Trophoblast cell (in vitro differentiated cells and primary cell): ENCODE results near the gene SREBF2.
A peak's percentile ranks its signal among the peaks of the same experiment; 100 is the strongest.

Experiments
- DNase-seq, 2 donors: peaks; one replicate each; pipeline ENCODE4 v3.0.0-alpha.2; 2016
- H2AFZ ChIP-seq: 2 replicates; pipeline ENCODE4 v1.6.1; 2013; ENCODE audit warnings: low read length, moderate library complexity, mild to moderate bottlenecking; ENCODE audit not compliant: insufficient read depth, poor library complexity
- H2AK5ac ChIP-seq: 2 replicates; pipeline ENCODE4 v1.6.1; 2013; ENCODE audit warnings: mild to moderate bottlenecking, low read length
- H2BK120ac ChIP-seq: 2 replicates; pipeline ENCODE4 v1.6.1; 2013; ENCODE audit warnings: low read length, mild to moderate bottlenecking, moderate library complexity; ENCODE audit not compliant: insufficient read depth, poor library complexity
- H2BK12ac ChIP-seq: 2 replicates; pipeline ENCODE4 v1.6.1; 2013; ENCODE audit warnings: mild to moderate bottlenecking, low read length, moderate library complexity
- H2BK5ac ChIP-seq: 2 replicates; pipeline ENCODE4 v1.6.1; 2013; ENCODE audit warnings: low read length, low read depth, moderate library complexity, mild to moderate bottlenecking; ENCODE audit not compliant: poor library complexity
- H3K14ac ChIP-seq: 2 replicates; pipeline ENCODE4 v1.6.1; 2013; ENCODE audit warnings: mild to moderate bottlenecking, low read length
- H3K18ac ChIP-seq: 2 replicates; pipeline ENCODE4 v1.6.1; 2013; ENCODE audit warnings: mild to moderate bottlenecking, low read length
- H3K23ac ChIP-seq: 2 replicates; pipeline ENCODE4 v1.6.1; 2013; ENCODE audit warnings: low read length
- H3K27ac ChIP-seq: 2 replicates; pipeline ENCODE4 v1.5.1; 2013; ENCODE audit warnings: low read depth, mild to moderate bottlenecking, inconsistent platforms, low read length, moderate library complexity
- H3K27me3 ChIP-seq: 2 replicates; pipeline ENCODE4 v1.6.1; 2013; ENCODE audit warnings: inconsistent platforms, mild to moderate bottlenecking, low read length, moderate library complexity; ENCODE audit not compliant: insufficient read depth
- H3K36me3 ChIP-seq, 2 experiments: 1 replicate in 1 of 2; 2 replicates in 1 of 2; pipeline ENCODE4 v1.6.1; 2013; ENCODE audit warnings: low read length in 2 of 2, mild to moderate bottlenecking in 2 of 2, moderate library complexity in 1 of 2; ENCODE audit not compliant: insufficient read depth in 2 of 2, control insufficient read depth in 1 of 2
- H3K4ac ChIP-seq: 2 replicates; pipeline ENCODE4 v1.6.1; 2013; ENCODE audit warnings: low read depth, mild to moderate bottlenecking, low read length, moderate library complexity
- H3K4me1 ChIP-seq, 2 experiments: 1 replicate in 1 of 2; 2 replicates in 1 of 2; pipeline ENCODE4 v1.6.1; 2013; ENCODE audit warnings: low read length in 2 of 2, mild to moderate bottlenecking in 2 of 2, moderate library complexity in 1 of 2; ENCODE audit not compliant: insufficient read depth in 2 of 2, control insufficient read depth in 1 of 2
- H3K4me2 ChIP-seq: 2 replicates; pipeline ENCODE4 v1.6.1; 2013; ENCODE audit warnings: inconsistent platforms, mild to moderate bottlenecking, low read length, moderate library complexity
- H3K4me3 ChIP-seq: 2 replicates; pipeline ENCODE4 v1.5.1; 2013; ENCODE audit warnings: mild to moderate bottlenecking, low read depth, low read length, inconsistent platforms
- H3K79me1 ChIP-seq: one replicate; pipeline ENCODE4 v1.6.1; 2013; ENCODE audit warnings: low read length
- H3K79me2 ChIP-seq: 2 replicates; pipeline ENCODE4 v1.6.1; 2013; ENCODE audit warnings: low read length, mild to moderate bottlenecking; ENCODE audit not compliant: control insufficient read depth, insufficient read depth, poor library complexity
- H3K9ac ChIP-seq: 2 replicates; pipeline ENCODE4 v1.6.1; 2013; ENCODE audit warnings: mild to moderate bottlenecking, low read length
- H3K9me3 ChIP-seq: 2 replicates; pipeline ENCODE4 v1.6.1; 2013; ENCODE audit warnings: low read depth, mild to moderate bottlenecking, control low read depth, inconsistent platforms, low read length; ENCODE audit not compliant: insufficient read depth
- H4K12ac ChIP-seq: 2 replicates; pipeline ENCODE4 v1.6.1; 2013; ENCODE audit warnings: low read depth, mild to moderate bottlenecking, low read length, moderate library complexity
- H4K8ac ChIP-seq: 2 replicates; pipeline ENCODE4 v1.6.1; 2013; ENCODE audit warnings: low read depth, mild to moderate bottlenecking, low read length, moderate library complexity
- H4K91ac ChIP-seq: one replicate; pipeline ENCODE4 v1.6.1; 2013; ENCODE audit warnings: low read depth, mild to moderate bottlenecking, low read length, moderate library complexity
- WGBS: extraction: QIAGEN DNeasy Blood & Tissue Kit; methylation state at CpG from one replicate; pipeline ENCODE4 v1.1.7; 2013; ENCODE audit warnings: missing lambda C conversion rate; ENCODE audit not compliant: insufficient read length, insufficient coverage; ENCODE audit errors: extremely low coverage; 5-methylcytosine and 5-hydroxymethylcytosine counted together

SREBF2 gene

GRCh38 chr22:41799486-41800347 lies 33.2 kb upstream of the SREBF2 start:
- Histone ChIP-seq H4K91ac (peak overlapping the region; percentile 87), H3K23ac (no peak overlapping the region), H3K27ac (no peak overlapping the region), H2AK5ac (peak overlapping the region; percentile 13), H3K79me2 (peaks cover 1% of the 10 kb centered on the region), H2BK120ac (no peak overlapping the region), H3K27me3 (no peaks in the 10 kb centered on the region), H3K4ac (peak overlapping the region; percentile 49), H3K9me3 (peaks cover 3% of the 10 kb centered on the region), H3K14ac (peak overlapping the region; percentile 80), H3K18ac (peak overlapping the region; percentile 73), H3K36me3 (no peaks in the 10 kb centered on the region), H2AFZ (peak overlapping the region; percentile 76), H2BK12ac (peak overlapping the region; percentile 5), H3K4me2 (peak overlapping the region; percentile 98), H4K8ac (peak overlapping the region; percentile 96), H4K12ac (peak overlapping the region; percentile 78), H3K4me3 (peak overlapping the region; percentile 69), H2BK5ac (peak overlapping the region; percentile 51), H3K9ac (peak overlapping the region; percentile 69), H3K4me1 (peaks cover 11 to 13% of the 10 kb centered on the region in 2 experiments), H3K79me1 (peaks cover 12% of the 10 kb centered on the region)
- WGBS = no CpG with 5 or more reads among the region's 38 CpGs
- DNase-seq = peak; percentile 7 to 21

GRCh38 chr22:41800348-41801146 lies 32.4 kb upstream of the SREBF2 start, which contains the start of gene CCDC134:
CCDC134 (plus strand) TSS chr22:41800679; CDS start chr22:41808891, 8,212 bp downstream.
- peak within 1 kb of the TSS; percentile 96 for H4K8ac ChIP-seq
- peaks cover 11 to 13% of the 10 kb centered on the region in 2 experiments for H3K4me1 ChIP-seq
- H2BK5ac ChIP-seq = peak within 1 kb of the TSS; percentile 51
- H3K79me2 ChIP-seq = peaks cover 1% of the 10 kb centered on the region
- peak within 1 kb of the TSS; percentile 98 for H3K4me2 ChIP-seq
- peak within 1 kb of the TSS; percentile 13 for H2AK5ac ChIP-seq
- peak within 1 kb of the TSS; percentile 49 for H3K4ac ChIP-seq
- H2BK12ac ChIP-seq = peak within 1 kb of the TSS; percentile 5
- H3K9me3 ChIP-seq = peaks cover 2% of the 10 kb centered on the region
- H3K9ac ChIP-seq = peak within 1 kb of the TSS; percentile 85
- H3K14ac ChIP-seq = peak within 1 kb of the TSS; percentile 84
- no peaks in the 10 kb centered on the region for H3K27me3 ChIP-seq
- H3K36me3 ChIP-seq = no peaks in the 10 kb centered on the region
- H3K27ac ChIP-seq = peak within 1 kb of the TSS; percentile 16
- no CpG with 5 or more reads among the region's 52 CpGs for WGBS
- peaks cover 12% of the 10 kb centered on the region for H3K79me1 ChIP-seq
- no peak within 1 kb of the TSS for H2BK120ac ChIP-seq
- peak; percentile 90 for DNase-seq
- peak within 1 kb of the TSS; percentile 78 for H4K12ac ChIP-seq
- peak within 1 kb of the TSS; percentile 73 for H3K18ac ChIP-seq
- H4K91ac ChIP-seq = peak within 1 kb of the TSS; percentile 87
- H2AFZ ChIP-seq = peak within 1 kb of the TSS; percentile 76
- H3K4me3 ChIP-seq = peak within 1 kb of the TSS; percentile 88
- H3K23ac ChIP-seq = no peak within 1 kb of the TSS

- Histone ChIP-seq H3K36me3 (no peaks in the 10 kb centered on the region), H3K23ac (no peak overlapping the region), H2AFZ (peak overlapping the region; percentile 55), H2BK12ac (no peak overlapping the region), H3K4me2 (peak overlapping the region; percentile 98), H3K9ac (peak overlapping the region; percentile 14), H3K27ac (no peak overlapping the region), H3K18ac (peak overlapping the region; percentile 9), H2BK5ac (no peak overlapping the region), H2BK120ac (no peak overlapping the region), H3K79me2 (peaks cover 1% of the 10 kb centered on the region), H3K27me3 (no peaks in the 10 kb centered on the region), H4K12ac (no peak overlapping the region), H4K8ac (peak overlapping the region; percentile 47), H3K4me1 (peaks cover 11 to 13% of the 10 kb centered on the region in 2 experiments), H3K4ac (no peak overlapping the region), H2AK5ac (no peak overlapping the region), H3K4me3 (peak overlapping the region; percentile 88), H3K9me3 (no peaks in the 10 kb centered on the region), H3K79me1 (peaks cover 12% of the 10 kb centered on the region), H3K14ac (peak overlapping the region; percentile 84), H4K91ac (no peak overlapping the region)
- DNase-seq = peak in 1 of 2 donors; percentile 15
- no CpG with 5 or more reads among the region's 4 CpGs for WGBS
These were observed 31.6 kb upstream of the SREBF2 start for GRCh38 chr22:41801147-41801819.

GRCh38 chr22:41801886-41802285 lies 31.0 kb upstream of the SREBF2 start:
- no peak overlapping the region for H3K18ac ChIP-seq
- H3K14ac ChIP-seq = no peak overlapping the region
- H4K8ac ChIP-seq = no peak overlapping the region
- H3K79me2 ChIP-seq = peaks cover 1% of the 10 kb centered on the region
- no peak overlapping the region for H3K4ac ChIP-seq
- peaks cover 11 to 13% of the 10 kb centered on the region in 2 experiments for H3K4me1 ChIP-seq
- H4K12ac ChIP-seq = no peak overlapping the region
- H3K4me2 ChIP-seq = no peak overlapping the region
- no peak overlapping the region for H2AK5ac ChIP-seq
- no peak overlapping the region for H3K9ac ChIP-seq
- DNase-seq = peak in 1 of 2 donors; percentile 8
- WGBS = no CpG with 5 or more reads among the region's 2 CpGs
- H3K9me3 ChIP-seq = no peaks in the 10 kb centered on the region
- no peak overlapping the region for H2BK120ac ChIP-seq
- peaks cover 12% of the 10 kb centered on the region for H3K79me1 ChIP-seq
- H3K27ac ChIP-seq = no peak overlapping the region
- no peak overlapping the region for H4K91ac ChIP-seq
- no peak overlapping the region for H3K23ac ChIP-seq
- H3K4me3 ChIP-seq = no peak overlapping the region
- no peaks in the 10 kb centered on the region for H3K27me3 ChIP-seq
- H2BK12ac ChIP-seq = no peak overlapping the region
- no peak overlapping the region for H2BK5ac ChIP-seq
- no peak overlapping the region for H2AFZ ChIP-seq
- H3K36me3 ChIP-seq = no peaks in the 10 kb centered on the region
